Vagina (tissue), 2 donors: Measurements from ENCODE around the gene MRPL39.

Source experiments
- POLR2A ChIP-seq, 2 donors: fragments of 450-650 bp; IDR thresholded peaks; one replicate each; pipeline ENCODE4 v1.6.1; 2017; ENCODE audit warnings: antibody characterized with exemption in 2 of 2, mild to moderate bottlenecking in 2 of 2, moderate library complexity in 2 of 2
- POLR2AphosphoS5 ChIP-seq, 2 donors: sonication (generic); formaldehyde crosslinking; IDR thresholded peaks; one replicate each; pipeline ENCODE4 v1.9.0; 2017; ENCODE audit warnings: antibody characterized with exemption in 2 of 2, mild to moderate bottlenecking in 2 of 2, low read depth in 1 of 2; ENCODE audit not compliant: insufficient read depth in 1 of 2
- TF ChIP-seq, protein P1 (sequence below), 3 experiments: fragments of 450-650 bp in 2 of 3; fragments of 200-600 bp in 1 of 3; sonication (generic) in 1 of 3; IDR thresholded peaks; one replicate each; pipeline ENCODE4 v1.5.1; 2017 to 2019; ENCODE audit warnings: antibody characterized with exemption in 3 of 3, mild to moderate bottlenecking in 2 of 3, moderate library complexity in 2 of 3

DNA sequence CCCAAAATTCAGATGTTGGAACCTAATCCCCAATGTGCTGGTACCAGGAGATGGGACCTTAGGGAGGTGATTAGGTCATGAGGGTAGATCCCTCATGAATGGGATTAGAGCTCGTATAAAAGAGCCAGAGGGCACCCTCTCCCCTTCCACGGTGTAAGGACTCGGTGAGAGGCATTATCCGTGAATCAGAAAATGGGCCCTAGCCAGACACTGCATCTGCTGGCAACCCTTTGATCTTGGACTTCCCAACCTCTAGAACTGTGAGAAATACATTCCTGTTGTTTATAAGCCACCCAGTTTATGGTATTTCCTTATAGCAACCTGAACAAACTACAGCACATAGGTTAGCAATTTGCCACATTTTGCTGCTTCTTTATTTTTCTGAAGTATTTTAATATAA, 17.2 kb upstream of the MRPL39 start:
- TF ChIP-seq, protein P1, sequence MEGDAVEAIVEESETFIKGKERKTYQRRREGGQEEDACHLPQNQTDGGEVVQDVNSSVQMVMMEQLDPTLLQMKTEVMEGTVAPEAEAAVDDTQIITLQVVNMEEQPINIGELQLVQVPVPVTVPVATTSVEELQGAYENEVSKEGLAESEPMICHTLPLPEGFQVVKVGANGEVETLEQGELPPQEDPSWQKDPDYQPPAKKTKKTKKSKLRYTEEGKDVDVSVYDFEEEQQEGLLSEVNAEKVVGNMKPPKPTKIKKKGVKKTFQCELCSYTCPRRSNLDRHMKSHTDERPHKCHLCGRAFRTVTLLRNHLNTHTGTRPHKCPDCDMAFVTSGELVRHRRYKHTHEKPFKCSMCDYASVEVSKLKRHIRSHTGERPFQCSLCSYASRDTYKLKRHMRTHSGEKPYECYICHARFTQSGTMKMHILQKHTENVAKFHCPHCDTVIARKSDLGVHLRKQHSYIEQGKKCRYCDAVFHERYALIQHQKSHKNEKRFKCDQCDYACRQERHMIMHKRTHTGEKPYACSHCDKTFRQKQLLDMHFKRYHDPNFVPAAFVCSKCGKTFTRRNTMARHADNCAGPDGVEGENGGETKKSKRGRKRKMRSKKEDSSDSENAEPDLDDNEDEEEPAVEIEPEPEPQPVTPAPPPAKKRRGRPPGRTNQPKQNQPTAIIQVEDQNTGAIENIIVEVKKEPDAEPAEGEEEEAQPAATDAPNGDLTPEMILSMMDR (IDR thresholded peaks at IDR 0.05) = no peak
- no peak for TF ChIP-seq POLR2AphosphoS5 (IDR thresholded peaks at IDR 0.05; ENCODE audit: insufficient read depth in 1 of 2, low read depth in 1 of 2)
- no peak for TF ChIP-seq POLR2A (IDR thresholded peaks at IDR 0.05)
